ENCODE measurements around the gene THPO.

DNA sequence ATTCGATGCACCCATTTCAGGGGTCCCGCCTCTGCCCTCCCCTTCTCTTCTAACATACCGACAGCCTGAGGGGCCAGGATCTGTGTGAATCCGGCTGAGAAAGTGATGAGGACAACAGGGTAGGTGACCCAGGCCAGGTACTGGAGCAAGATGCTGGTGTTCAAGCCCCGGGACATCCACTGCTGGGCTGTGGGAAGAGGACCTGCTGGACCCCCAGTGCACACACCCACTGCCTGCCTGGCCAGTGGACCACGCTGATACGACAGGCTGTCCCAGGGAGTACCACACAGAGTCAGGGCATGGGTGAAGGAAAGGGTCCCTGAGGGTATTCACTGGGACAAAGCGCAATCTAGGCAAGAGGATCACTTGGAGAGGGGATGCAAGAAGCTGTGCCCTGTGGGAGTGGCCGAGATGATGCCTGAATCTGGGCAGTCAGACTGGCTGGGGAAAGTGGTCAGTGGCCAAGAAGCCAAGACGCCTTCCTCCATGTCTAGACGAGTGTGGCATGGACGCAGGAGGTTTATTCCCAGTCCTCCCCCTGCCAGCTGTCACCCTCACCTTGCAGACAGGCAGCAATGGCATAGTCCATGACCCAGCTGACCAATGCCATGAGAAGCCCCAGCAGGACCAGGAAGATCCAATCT lies 19.8 kb downstream of the THPO start:
- TF ChIP-seq, protein P1, sequence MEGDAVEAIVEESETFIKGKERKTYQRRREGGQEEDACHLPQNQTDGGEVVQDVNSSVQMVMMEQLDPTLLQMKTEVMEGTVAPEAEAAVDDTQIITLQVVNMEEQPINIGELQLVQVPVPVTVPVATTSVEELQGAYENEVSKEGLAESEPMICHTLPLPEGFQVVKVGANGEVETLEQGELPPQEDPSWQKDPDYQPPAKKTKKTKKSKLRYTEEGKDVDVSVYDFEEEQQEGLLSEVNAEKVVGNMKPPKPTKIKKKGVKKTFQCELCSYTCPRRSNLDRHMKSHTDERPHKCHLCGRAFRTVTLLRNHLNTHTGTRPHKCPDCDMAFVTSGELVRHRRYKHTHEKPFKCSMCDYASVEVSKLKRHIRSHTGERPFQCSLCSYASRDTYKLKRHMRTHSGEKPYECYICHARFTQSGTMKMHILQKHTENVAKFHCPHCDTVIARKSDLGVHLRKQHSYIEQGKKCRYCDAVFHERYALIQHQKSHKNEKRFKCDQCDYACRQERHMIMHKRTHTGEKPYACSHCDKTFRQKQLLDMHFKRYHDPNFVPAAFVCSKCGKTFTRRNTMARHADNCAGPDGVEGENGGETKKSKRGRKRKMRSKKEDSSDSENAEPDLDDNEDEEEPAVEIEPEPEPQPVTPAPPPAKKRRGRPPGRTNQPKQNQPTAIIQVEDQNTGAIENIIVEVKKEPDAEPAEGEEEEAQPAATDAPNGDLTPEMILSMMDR (IDR thresholded peaks at IDR 0.05 in 8 of 11, conservative IDR thresholded peaks at IDR 0.05 in 3 of 11): no peak
- TF ChIP-seq POLR2A (IDR thresholded peaks at IDR 0.05) (no peak), POLR2AphosphoS5 (IDR thresholded peaks at IDR 0.05) (no peak)
